ENCODE results near the gene RBBP6.
A peak's percentile ranks its signal among the peaks of the same experiment; 100 is the strongest.
"Not testable (repeated sequence)": the region's sequence is repeated elsewhere in the genome, so short reads cannot be mapped to it uniquely, and the experiment has no call there.

RBBP6 gene

GRCh38 chr16:24573141-24573540, 33.8 kb downstream of the RBBP6 start:
- no peak for DNase-seq
- in situ Hi-C loops (cut with HindIII; ENCODE audit: low pct_ligation_motif_present, low sequenced_read_pairs) = loop anchor here (25.0 kb wide), 1 partner anchor 239 kb away; no protein-coding TSS in a partner anchor
- Histone ChIP-seq H3K27ac (no peak overlapping the region), H3K4me3 (ENCODE audit: low read depth, low read length) (no peak overlapping the region), H3K36me3 (replicated peaks) (peaks cover 41% of the 10 kb centered on the region), H3K27me3 (replicated peaks) (no peaks in the 10 kb centered on the region)
- TF ChIP-seq CTCF (IDR thresholded peaks at IDR 0.05; ENCODE audit: low read depth, low read length, missing control alignments) = no peak

- not testable (repeated sequence) for H3K4me3 ChIP-seq (ENCODE audit: low read depth, low read length); DNase-seq; H3K27me3 ChIP-seq (replicated peaks); H3K27ac ChIP-seq
- in situ Hi-C loops (cut with HindIII; ENCODE audit: low pct_ligation_motif_present, low sequenced_read_pairs) = loop anchor here (25.0 kb wide), 1 partner anchor 238 kb away; no protein-coding TSS in a partner anchor
- peaks cover 25% of the 10 kb centered on the region for H3K36me3 ChIP-seq (replicated peaks)
Measured at GRCh38 chr16:24574515-24575485, 35.4 kb downstream of the RBBP6 start.

GRCh38 chr16:24575791-24576190, 36.4 kb downstream of the RBBP6 start:
- in situ Hi-C loops (cut with HindIII; ENCODE audit: low pct_ligation_motif_present, low sequenced_read_pairs); H3K4me3 ChIP-seq (ENCODE audit: low read depth, low read length); H3K27me3 ChIP-seq (replicated peaks); DNase-seq; H3K27ac ChIP-seq: not testable (repeated sequence)
- H3K36me3 ChIP-seq (replicated peaks) = peaks cover 16% of the 10 kb centered on the region

GRCh38 chr16:24577167-24577566, 37.8 kb downstream of the RBBP6 start:
- in situ Hi-C loops (cut with HindIII; ENCODE audit: low pct_ligation_motif_present, low sequenced_read_pairs) = no loop called here
- no peaks in the 10 kb centered on the region for H3K27me3 ChIP-seq (replicated peaks)
- peak; percentile 10 for DNase-seq
- no peak overlapping the region for H3K27ac ChIP-seq
- peaks cover 4% of the 10 kb centered on the region for H3K36me3 ChIP-seq (replicated peaks)
- no peak for TF ChIP-seq CTCF (IDR thresholded peaks at IDR 0.05; ENCODE audit: low read depth, low read length, missing control alignments)
- H3K4me3 ChIP-seq (ENCODE audit: low read depth, low read length) = no peak overlapping the region

- DNase-seq = no peak
- no peaks in the 10 kb centered on the region for H3K27me3 ChIP-seq (replicated peaks)
- H3K36me3 ChIP-seq (replicated peaks) = no peaks in the 10 kb centered on the region
- H3K27ac ChIP-seq = no peak overlapping the region
- TF ChIP-seq CTCF (IDR thresholded peaks at IDR 0.05; ENCODE audit: low read depth, low read length, missing control alignments) = peak; percentile 43
- H3K4me3 ChIP-seq (ENCODE audit: low read depth, low read length) = no peak overlapping the region
- in situ Hi-C loops (cut with HindIII; ENCODE audit: low pct_ligation_motif_present, low sequenced_read_pairs) = no loop called here
Measured at GRCh38 chr16:24580665-24581064, 41.3 kb downstream of the RBBP6 start.

GRCh38 chr16:24583494-24583893, 44.1 kb downstream of the RBBP6 start:
- Histone ChIP-seq H3K36me3 (replicated peaks) (no peaks in the 10 kb centered on the region), H3K27me3 (replicated peaks) (no peaks in the 10 kb centered on the region), H3K4me3 (ENCODE audit: low read depth, low read length) (no peak overlapping the region), H3K27ac (no peak overlapping the region)
- in situ Hi-C loops (cut with HindIII; ENCODE audit: low pct_ligation_motif_present, low sequenced_read_pairs) = no loop called here
- DNase-seq = no peak
- no peak for TF ChIP-seq CTCF (IDR thresholded peaks at IDR 0.05; ENCODE audit: low read depth, low read length, missing control alignments)

Measured in brain microvascular endothelial cell (primary cell).